Stimulated activated CD4-positive, alpha-beta T cell treated with anti-CD3 and anti-CD28 coated beads, Interleukin-15, amount 100 ng/mL, for 48 hours (primary cell): ENCODE measurements around the gene MAPRE2.
"Not testable (repeated sequence)": the region's sequence is repeated elsewhere in the genome, so short reads cannot be mapped to it uniquely, and the experiment has no call there.

Source experiments
- DNase-seq, 2 donors: peaks; one replicate each; pipeline ENCODE4 v3.0.0-alpha.2; 2020; ENCODE audit warnings: low read depth in 2 of 2

The MAPRE2 gene

DNA sequence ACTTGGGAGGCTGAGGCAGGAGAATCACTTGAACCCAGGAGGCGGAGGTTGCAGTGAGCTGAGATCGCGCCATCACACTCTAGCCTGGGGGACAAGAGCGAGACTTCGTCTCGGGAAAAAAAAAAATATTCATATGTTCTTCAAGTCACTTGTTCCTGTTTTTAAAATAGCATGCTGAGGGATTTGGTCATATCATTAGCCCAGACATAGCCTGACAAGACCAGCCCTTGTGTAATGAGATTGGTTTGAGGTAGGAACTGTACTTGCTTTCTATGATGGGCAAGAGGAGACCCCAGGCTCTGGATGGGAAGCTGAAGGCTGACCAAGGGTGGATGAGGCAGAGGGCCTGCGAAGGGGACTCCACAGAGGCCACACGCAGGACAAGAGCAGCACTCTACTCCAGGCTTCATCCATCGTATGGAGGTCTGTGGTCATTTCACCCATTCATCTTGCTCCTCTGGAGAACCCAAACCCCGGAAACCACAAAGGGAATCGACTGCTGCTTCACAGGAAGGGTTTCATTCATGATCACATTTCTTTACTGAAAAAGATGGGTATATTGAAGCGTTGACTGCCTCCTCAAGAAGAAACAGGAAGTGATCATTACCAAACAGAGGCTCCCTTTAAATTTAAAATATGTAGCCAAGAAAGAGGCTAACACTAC is 112.5 kb downstream of the MAPRE2 start:
- no peak for DNase-seq

DNA sequence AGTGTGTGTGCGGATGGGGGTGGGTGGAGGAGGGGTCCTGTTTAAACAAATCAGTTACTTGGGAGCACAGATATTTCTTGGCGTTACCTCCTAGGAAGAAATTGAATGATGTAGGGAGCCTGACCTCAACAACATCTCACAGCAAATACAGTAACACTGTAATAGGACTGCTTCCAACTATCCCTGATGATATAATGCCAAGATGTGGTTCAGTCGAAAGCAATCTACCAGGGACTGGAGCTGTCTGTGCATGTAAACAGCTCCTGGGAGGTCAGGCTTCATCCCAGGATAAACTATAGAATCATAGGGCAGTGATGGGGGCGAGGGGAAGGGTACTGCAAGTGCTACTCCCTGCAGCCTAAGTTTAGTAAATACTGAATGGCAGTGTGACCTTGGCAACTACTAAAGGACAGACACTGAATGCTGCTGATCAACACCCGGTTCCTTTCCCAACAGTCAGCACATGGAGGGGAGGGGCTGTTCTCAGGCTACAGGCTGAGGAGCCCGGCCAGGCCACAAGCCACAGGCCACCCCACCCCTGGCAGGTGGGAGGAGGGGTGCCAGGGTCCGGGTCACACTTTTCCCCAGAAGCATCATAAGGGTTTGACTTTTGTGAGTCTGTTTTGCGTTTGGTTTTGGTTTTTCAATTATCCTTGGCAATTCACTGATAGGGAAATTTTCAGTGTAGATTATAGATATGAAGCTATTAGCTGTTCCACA is 114.3 kb downstream of the MAPRE2 start:
- DNase-seq, result no peak

DNA sequence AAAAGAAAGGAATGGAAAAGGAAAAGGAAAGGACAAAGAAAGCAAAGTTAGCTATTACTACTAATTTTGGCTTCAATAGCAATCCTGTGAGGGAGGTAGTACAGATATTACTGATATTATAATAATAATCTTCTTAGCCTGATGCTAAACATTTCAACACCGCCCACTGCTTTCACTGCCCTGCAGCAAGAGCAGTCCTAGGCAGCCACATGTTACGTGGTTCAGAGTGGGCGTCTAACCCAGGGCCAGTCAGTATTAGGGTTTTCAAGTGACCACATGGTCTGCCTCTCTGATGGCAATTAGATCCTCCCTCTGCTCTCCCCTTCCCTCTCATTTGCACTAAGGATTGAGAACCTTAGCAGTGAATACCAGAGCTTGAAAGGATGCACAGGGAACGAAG is 116.0 kb downstream of the MAPRE2 start:
- DNase-seq, result no peak

DNA sequence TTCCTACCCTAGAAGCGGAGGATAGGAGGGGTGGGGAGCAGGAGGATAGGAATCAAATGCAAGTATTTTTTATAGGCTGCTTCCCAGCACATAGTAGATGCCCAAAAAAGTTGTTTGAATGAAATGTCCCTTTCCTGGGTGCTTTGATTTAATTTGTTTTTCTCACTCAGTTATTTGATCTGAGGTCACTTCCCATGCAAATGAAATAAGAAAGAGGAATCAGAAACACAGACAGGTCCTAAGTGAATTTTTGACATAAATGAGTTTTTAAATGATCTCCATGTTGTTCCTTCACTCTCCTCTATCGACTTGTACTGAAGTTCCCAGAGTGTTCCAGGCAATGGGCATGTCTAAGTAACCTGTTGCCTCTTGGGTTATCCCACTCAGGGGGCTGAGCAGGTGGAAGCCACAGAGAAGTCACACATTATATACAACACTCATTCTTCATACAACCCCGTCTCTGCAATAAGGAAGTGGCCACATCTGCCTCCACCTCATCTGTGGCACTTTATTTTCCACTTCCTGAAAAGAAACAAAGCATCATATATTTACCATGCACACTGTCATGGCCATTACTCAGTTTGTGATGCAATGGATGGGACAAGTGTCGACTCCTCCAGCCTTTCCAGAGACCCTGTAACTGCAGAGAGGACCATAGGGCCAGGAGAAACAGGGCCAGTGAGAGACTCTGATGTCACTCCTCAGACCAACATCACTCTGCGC is 117.7 kb downstream of the MAPRE2 start:
- peak in 1 of 2 donors; percentile 4 for DNase-seq

- no peak for DNase-seq
Observed at GRCh38 chr18:35159782-35160181, 118.6 kb downstream of the MAPRE2 start.

DNA sequence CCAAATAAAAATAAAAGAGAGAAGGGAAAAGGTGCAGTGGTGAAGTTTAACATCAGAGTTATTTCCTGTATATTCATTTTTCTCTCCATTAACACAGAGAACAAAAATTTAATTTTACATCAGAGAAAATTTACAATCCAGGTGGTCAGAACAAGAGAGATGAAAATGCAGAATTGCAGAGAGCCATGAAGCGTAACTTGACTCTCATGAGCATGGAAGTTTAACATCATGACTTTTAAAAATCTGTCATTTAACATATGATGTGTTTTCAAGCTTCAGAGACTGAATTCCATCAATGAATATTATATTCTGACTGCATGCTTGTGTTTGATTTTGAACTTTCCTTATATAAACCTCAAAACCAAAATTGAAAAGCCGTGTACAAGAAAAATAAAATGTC is 120.3 kb downstream of the MAPRE2 start:
- no peak for DNase-seq

DNA sequence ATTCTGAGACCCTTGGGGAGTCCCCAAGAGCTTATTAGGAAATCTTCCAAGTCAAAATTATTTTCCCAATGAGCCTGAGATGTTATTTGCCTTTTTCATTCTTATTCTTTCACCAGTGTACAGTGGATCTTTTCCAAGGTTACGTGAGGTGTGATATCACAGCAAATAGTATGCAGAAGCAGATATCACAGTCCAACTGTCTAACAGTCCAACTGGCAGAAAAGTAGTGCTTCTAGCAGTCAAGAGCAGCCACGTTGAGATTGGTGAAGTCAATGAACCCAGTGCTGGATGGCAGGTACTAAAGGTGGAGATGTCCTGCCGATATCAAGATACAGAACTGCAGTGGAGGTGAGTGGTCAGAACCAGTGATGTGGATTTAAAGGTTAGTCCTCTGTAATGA is 120.7 kb downstream of the MAPRE2 start:
- DNase-seq, result no peak

DNA sequence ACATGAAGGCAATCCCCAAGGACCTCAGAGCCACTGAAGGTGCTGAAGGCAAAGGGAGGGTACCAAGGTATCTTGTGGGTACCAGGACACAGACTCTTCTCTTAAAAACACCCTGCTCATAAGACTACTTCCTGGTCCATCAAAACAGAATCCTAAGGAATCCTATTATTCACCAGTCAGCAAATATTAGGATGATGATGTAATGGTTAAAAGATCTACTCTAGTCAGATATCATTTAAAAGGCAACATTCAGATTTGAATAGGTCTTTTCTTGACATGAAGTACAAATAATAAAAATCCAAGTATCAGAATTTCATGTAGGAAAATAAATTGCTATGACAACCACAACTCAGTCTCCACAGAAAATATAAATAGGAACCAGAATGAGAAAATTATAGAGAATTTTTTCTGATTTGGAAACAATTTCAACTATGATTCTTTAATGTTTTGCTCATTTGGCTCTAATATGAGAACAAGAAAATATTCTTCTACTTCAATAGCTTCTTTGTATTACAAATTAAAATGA is 121.9 kb downstream of the MAPRE2 start:
- DNase-seq, result no peak

DNA sequence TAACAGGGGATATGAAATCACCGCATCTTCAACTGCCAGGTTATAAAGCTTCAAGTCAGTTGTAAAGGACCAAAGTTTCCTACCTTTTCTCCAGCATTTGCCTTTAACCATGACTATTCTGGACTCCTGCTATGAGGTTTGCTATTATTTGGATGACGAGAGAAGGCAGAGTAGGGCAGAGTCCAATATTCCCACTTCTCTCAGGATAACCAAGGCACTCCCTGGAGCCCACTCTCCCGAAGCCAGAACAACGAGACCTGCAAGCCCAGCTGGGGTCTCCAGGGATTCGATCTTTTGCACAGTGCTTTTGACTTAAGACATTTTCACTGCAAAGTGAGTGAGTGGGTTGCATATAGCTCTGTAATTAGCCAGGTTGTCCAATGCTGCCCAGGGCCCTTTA is 122.5 kb downstream of the MAPRE2 start:
- no peak for DNase-seq

DNA sequence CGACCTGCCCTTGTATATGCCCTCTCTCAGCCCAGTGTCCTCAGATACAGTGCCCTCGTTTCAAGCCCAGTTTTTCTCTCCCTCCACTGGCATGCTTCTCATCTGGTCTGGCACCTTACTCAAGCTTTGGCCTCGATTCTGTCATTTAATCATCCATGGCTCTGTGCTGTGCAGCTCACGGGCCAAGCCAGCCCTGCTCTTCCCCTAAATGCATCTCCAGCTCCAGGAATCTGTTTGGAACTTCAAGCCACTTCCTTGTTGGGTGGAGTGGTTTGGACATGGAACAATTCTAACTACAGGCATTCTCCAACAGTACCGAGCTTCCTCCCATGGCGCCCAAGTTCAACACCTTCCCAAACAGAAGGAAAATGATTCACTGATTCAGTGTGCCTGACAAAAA is 122.9 kb downstream of the MAPRE2 start:
- no peak for DNase-seq

DNA sequence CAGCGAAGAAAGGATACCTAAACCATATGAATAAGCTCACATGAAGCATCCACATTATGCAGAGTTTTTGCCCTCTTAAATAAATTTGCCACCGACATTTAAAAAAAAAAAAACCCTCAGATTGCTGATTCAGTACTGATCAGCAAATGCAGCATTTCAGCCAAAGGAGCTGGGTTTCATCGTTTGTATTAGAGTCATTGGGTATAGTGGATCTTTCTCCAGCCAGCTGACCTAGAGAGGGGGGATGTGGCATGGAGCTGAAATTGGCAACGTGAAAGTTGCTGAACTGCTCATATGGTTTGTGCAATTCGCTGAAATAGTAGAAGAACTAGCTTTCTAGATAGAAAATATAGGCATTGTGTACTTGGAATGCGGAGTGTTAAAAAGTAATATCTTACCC is 126.1 kb downstream of the MAPRE2 start:
- DNase-seq, result no peak

GRCh38 chr18:35167857-35168256 is 126.6 kb downstream of the MAPRE2 start:
- DNase-seq, result no peak

DNA sequence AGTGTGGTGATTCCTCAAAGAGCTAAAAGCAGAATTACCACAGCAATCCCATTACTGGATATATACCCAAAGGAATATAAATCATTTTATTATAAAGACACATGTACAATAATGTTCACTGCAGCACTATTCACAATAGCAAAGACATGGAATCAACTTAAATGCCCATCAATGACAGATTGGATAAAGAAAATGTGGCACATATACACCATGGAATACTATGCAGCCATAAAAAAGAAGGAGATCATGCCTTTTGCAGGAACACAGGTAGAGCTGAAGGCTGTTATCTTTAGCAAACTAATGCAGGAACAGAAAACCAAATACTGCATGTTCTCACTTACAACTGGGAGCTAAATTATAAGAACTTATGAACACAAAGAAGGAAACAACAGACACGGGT is 129.1 kb downstream of the MAPRE2 start:
- not testable (repeated sequence) for DNase-seq

DNA sequence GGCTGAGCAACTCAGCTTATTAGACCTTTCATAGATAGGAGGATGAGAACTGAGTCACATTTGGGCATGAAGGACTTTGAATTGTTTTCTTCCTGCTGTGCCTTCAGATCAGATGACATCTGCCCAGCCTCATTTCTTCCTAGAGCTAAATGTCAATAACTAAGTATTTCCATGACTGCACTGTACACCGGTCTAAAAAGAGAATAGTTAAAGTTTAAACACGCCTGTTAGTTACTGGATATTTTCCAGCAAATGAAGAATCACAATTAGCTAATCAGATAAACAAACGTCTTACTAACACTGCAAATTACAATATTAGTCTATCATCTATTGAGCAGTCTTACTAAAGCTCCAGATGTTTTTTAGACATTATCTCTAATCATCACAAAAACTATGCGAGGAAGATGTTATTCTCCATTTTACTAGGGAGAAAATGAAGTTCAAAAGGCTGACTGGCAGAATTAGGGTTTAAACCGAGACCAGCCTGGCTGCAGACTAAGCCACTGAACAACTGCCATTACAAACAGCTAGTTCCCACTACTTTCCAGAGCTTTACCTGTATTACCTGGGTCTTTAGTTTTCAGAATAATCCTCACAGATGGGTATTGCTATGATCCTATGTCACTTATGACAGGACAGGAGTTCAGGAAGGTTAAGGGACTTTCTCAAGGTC is 130.2 kb downstream of the MAPRE2 start:
- DNase-seq, result no peak

GRCh38 chr18:35172009-35172408 is 130.8 kb downstream of the MAPRE2 start:
- DNase-seq, result no peak

DNA sequence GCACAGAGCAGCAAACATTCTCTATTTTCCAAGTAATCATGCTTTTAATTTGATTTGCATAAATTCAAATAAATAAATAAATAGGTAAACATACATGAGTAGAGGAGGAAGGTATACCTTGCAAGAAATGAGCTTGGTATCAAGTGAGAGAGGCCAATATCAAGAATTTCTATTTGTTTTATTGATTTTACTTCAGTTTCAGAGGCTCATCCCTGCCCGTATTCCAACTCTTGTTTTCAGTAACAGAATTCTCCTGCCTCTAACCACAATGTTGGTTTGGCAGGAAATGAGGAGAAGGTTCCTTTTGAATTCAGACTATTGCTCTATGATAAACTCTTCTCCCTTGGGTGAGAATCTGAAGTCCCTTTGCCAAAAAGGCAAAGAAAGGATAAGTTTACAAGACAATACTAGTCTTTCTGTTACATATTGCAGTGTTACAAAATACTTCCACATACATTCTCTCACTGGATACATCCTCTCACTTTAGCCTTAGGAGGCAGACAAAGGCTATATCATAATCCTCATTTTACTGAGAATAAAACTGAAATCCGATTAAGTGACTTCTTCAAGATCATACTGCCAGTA is 131.3 kb downstream of the MAPRE2 start:
- DNase-seq, result no peak

- no peak for DNase-seq
Observed at GRCh38 chr18:35174093-35174731, 133.0 kb downstream of the MAPRE2 start.

GRCh38 chr18:35174745-35175144 is 133.5 kb downstream of the MAPRE2 start:
- DNase-seq, result no peak

GRCh38 chr18:35176925-35177324 is 135.7 kb downstream of the MAPRE2 start:
- DNase-seq, result no peak

- DNase-seq, result peak in 1 of 2 donors; percentile 9
Observed at GRCh38 chr18:35178260-35178659, 137.0 kb downstream of the MAPRE2 start.

DNA sequence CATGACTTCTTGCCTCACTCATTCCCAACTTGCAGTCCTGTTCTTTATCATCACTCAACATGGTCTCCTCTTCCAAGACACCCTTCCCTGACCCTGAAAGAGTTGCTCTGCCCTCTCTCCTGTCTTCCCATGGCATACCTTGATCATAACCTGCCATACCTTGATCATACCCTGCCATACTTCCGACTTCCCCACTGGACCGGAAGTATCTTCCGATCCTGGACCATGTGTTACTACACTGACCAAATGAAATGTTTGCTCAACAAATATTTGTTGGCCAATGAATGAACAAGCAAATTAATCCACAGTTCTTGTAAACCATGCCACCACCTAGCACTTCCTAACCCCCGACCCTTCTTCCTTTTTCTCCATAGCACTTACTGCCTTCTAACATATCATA is 138.7 kb downstream of the MAPRE2 start:
- no peak for DNase-seq
